ENCODE data around the gene FGD3.
"Not testable (repeated sequence)": the region's sequence is repeated elsewhere in the genome, so short reads cannot be mapped to it uniquely, and the experiment has no call there.

The FGD3 gene

GRCh38 chr9:92947268-92948037 is at the start of gene FGD3:
Gene FGD3 (plus strand): TSS chr9:92947523. CDS start chr9:92976257, 28,734 bp downstream.
- peak; percentile 46 for DNase-seq (ENCODE audit: low spot score)

GRCh38 chr9:92905137-92905536 is 42.2 kb upstream of the FGD3 start:
- not testable (repeated sequence) for DNase-seq (ENCODE audit: low spot score)

GRCh38 chr9:92911511-92912475 is 35.5 kb upstream of the FGD3 start:
- DNase-seq (ENCODE audit: low spot score): no peak

- no peak for DNase-seq (ENCODE audit: low spot score)
Observed at GRCh38 chr9:92917176-92917800, 30.0 kb upstream of the FGD3 start.

- no peak for DNase-seq (ENCODE audit: low spot score)
Observed at GRCh38 chr9:92920437-92920836, 26.9 kb upstream of the FGD3 start.

GRCh38 chr9:92931606-92932005 is 15.7 kb upstream of the FGD3 start:
- no peak for DNase-seq (ENCODE audit: low spot score)

- DNase-seq (ENCODE audit: low spot score): no peak
Observed at GRCh38 chr9:92934321-92934720, 13.0 kb upstream of the FGD3 start.

GRCh38 chr9:92938025-92938424 is 9.3 kb upstream of the FGD3 start:
- no peak for DNase-seq (ENCODE audit: low spot score)

- DNase-seq (ENCODE audit: low spot score): no peak
Observed at GRCh38 chr9:92941861-92942260, 5.5 kb upstream of the FGD3 start.

- DNase-seq (ENCODE audit: low spot score): no peak
Observed at GRCh38 chr9:92942688-92943616, 4.4 kb upstream of the FGD3 start.

- DNase-seq (ENCODE audit: low spot score): no peak
Observed at GRCh38 chr9:92944921-92945320, 2.4 kb upstream of the FGD3 start.

- no peak for DNase-seq (ENCODE audit: low spot score)
Observed at GRCh38 chr9:92945796-92946195, 1.5 kb upstream of the FGD3 start.

GRCh38 chr9:92948038-92948534 is 763 bp downstream of the FGD3 start:
- no peak for DNase-seq (ENCODE audit: low spot score)

GRCh38 chr9:92948632-92949031 is 1.3 kb downstream of the FGD3 start:
- DNase-seq (ENCODE audit: low spot score): no peak

- DNase-seq (ENCODE audit: low spot score): no peak
Observed at GRCh38 chr9:92949266-92949982, 2.1 kb downstream of the FGD3 start.

- DNase-seq (ENCODE audit: low spot score): no peak
Observed at GRCh38 chr9:92950359-92950955, 3.1 kb downstream of the FGD3 start.

GRCh38 chr9:92952906-92953610 is 5.7 kb downstream of the FGD3 start:
- no peak for DNase-seq (ENCODE audit: low spot score)

- no peak for DNase-seq (ENCODE audit: low spot score)
Observed at GRCh38 chr9:92954049-92954861, 6.9 kb downstream of the FGD3 start.

- no peak for DNase-seq (ENCODE audit: low spot score)
Observed at GRCh38 chr9:92954886-92955285, 7.6 kb downstream of the FGD3 start.

All from AG08396 (cell line).